ENCODE results near the gene CLSTN2.

The CLSTN2 gene

GRCh38 chr3:140078940-140079339 is 144.0 kb downstream of the CLSTN2 start:
- no peak overlapping the region for H2BK5ac ChIP-seq (ENCODE audit: low read length)
- no peak overlapping the region for H3K23ac ChIP-seq (ENCODE audit: low read depth, low read length, poor library complexity)
- H2BK15ac ChIP-seq (ENCODE audit: low read length): no peak overlapping the region
- no peak overlapping the region for H2AK5ac ChIP-seq (ENCODE audit: low read depth, low read length)
- H3K79me1 ChIP-seq (ENCODE audit: low read depth, low read length): no peaks in the 10 kb centered on the region
- H3K4me3 ChIP-seq (ENCODE audit: low read length in 2 of 2): no peak overlapping the region
- no peaks in the 10 kb centered on the region for H3K36me3 ChIP-seq (replicated peaks in 1 of 2; ENCODE audit: control insufficient read depth in 2 of 2, insufficient read depth in 2 of 2, low read length in 2 of 2)
- no peaks in the 10 kb centered on the region for H3K9me3 ChIP-seq (replicated peaks in 1 of 2; ENCODE audit: control insufficient read depth in 2 of 2, insufficient read depth in 1 of 2, low read depth in 1 of 2, low read length in 2 of 2)
- H4K8ac ChIP-seq (ENCODE audit: low read depth, low read length): no peak overlapping the region
- WGBS, 2 donors (ENCODE audit: extremely low coverage in 2 of 2, insufficient read length in 2 of 2, insufficient replicate concordance in 1 of 2): no CpG with 5 or more reads among the region's 1 CpG
- H4K91ac ChIP-seq (ENCODE audit: low read depth, low read length, poor library complexity): no peak overlapping the region
- no peak overlapping the region for H3K27ac ChIP-seq (replicated peaks; ENCODE audit: low read length)
- no peak overlapping the region for H2BK120ac ChIP-seq (ENCODE audit: low read depth, low read length)
- no peak overlapping the region for H3K4me2 ChIP-seq (ENCODE audit: insufficient read depth, low read length, poor library complexity, severe bottlenecking)
- no peak overlapping the region for H3K9ac ChIP-seq (ENCODE audit: low read depth, low read length, poor library complexity)
- DNase-seq (ENCODE audit: low spot score): no peak
- no peak overlapping the region for H2BK12ac ChIP-seq (ENCODE audit: low read length)
- H3K14ac ChIP-seq (ENCODE audit: low read length): no peak overlapping the region
- no peak overlapping the region for H3K4ac ChIP-seq (ENCODE audit: low read length)
- H2AFZ ChIP-seq (ENCODE audit: low read length): no peak overlapping the region
- no peaks in the 10 kb centered on the region for H3K27me3 ChIP-seq (ENCODE audit: control insufficient read depth in 3 of 3, insufficient read depth in 3 of 3, low read depth in 1 of 3, low read length in 3 of 3)
- no peak overlapping the region for H3K18ac ChIP-seq (ENCODE audit: low read length)
- no peaks in the 10 kb centered on the region for H3K4me1 ChIP-seq (ENCODE audit: control insufficient read depth in 2 of 2, insufficient read depth in 1 of 2, low read depth in 1 of 2, low read length in 2 of 2)

- WGBS, 2 donors (ENCODE audit: extremely low coverage in 2 of 2, insufficient read length in 2 of 2, insufficient replicate concordance in 1 of 2): no CpG with 5 or more reads among the region's 1 CpG
- Histone ChIP-seq H3K4ac (ENCODE audit: low read length) (no peak overlapping the region), H2BK12ac (ENCODE audit: low read length) (no peak overlapping the region), H2AK5ac (ENCODE audit: low read depth, low read length) (no peak overlapping the region), H3K36me3 (replicated peaks in 1 of 2; ENCODE audit: control insufficient read depth in 2 of 2, insufficient read depth in 2 of 2, low read length in 2 of 2) (no peaks in the 10 kb centered on the region), H3K27ac (replicated peaks; ENCODE audit: low read length) (no peak overlapping the region), H3K9me3 (replicated peaks in 1 of 2; ENCODE audit: control insufficient read depth in 2 of 2, insufficient read depth in 1 of 2, low read depth in 1 of 2, low read length in 2 of 2) (no peaks in the 10 kb centered on the region), H3K27me3 (ENCODE audit: control insufficient read depth in 3 of 3, insufficient read depth in 3 of 3, low read depth in 1 of 3, low read length in 3 of 3) (no peaks in the 10 kb centered on the region), H2AFZ (ENCODE audit: low read length) (no peak overlapping the region), H2BK5ac (ENCODE audit: low read length) (no peak overlapping the region), H2BK15ac (ENCODE audit: low read length) (no peak overlapping the region), H3K14ac (ENCODE audit: low read length) (no peak overlapping the region), H3K23ac (ENCODE audit: low read depth, low read length, poor library complexity) (no peak overlapping the region), H4K8ac (ENCODE audit: low read depth, low read length) (no peak overlapping the region), H3K79me1 (ENCODE audit: low read depth, low read length) (no peaks in the 10 kb centered on the region), H3K4me3 (ENCODE audit: low read length in 2 of 2) (no peak overlapping the region), H4K91ac (ENCODE audit: low read depth, low read length, poor library complexity) (no peak overlapping the region), H3K4me2 (ENCODE audit: insufficient read depth, low read length, poor library complexity, severe bottlenecking) (no peak overlapping the region), H3K18ac (ENCODE audit: low read length) (no peak overlapping the region), H3K4me1 (ENCODE audit: control insufficient read depth in 2 of 2, insufficient read depth in 1 of 2, low read depth in 1 of 2, low read length in 2 of 2) (no peaks in the 10 kb centered on the region), H2BK120ac (ENCODE audit: low read depth, low read length) (no peak overlapping the region), H3K9ac (ENCODE audit: low read depth, low read length, poor library complexity) (no peak overlapping the region)
- DNase-seq (ENCODE audit: low spot score): no peak
Observed at GRCh38 chr3:140081887-140082286, 146.9 kb downstream of the CLSTN2 start.

- Histone ChIP-seq H2BK120ac (ENCODE audit: low read depth, low read length) (no peak overlapping the region), H3K23ac (ENCODE audit: low read depth, low read length, poor library complexity) (no peak overlapping the region), H3K36me3 (replicated peaks in 1 of 2; ENCODE audit: control insufficient read depth in 2 of 2, insufficient read depth in 2 of 2, low read length in 2 of 2) (no peaks in the 10 kb centered on the region), H3K79me1 (ENCODE audit: low read depth, low read length) (no peaks in the 10 kb centered on the region), H3K14ac (ENCODE audit: low read length) (no peak overlapping the region), H2AFZ (ENCODE audit: low read length) (no peak overlapping the region), H4K8ac (ENCODE audit: low read depth, low read length) (no peak overlapping the region), H3K4me1 (ENCODE audit: control insufficient read depth in 2 of 2, insufficient read depth in 1 of 2, low read depth in 1 of 2, low read length in 2 of 2) (no peaks in the 10 kb centered on the region), H3K9me3 (replicated peaks in 1 of 2; ENCODE audit: control insufficient read depth in 2 of 2, insufficient read depth in 1 of 2, low read depth in 1 of 2, low read length in 2 of 2) (peaks cover 4% of the 10 kb centered on the region in 2 donors), H2BK15ac (ENCODE audit: low read length) (no peak overlapping the region), H3K9ac (ENCODE audit: low read depth, low read length, poor library complexity) (no peak overlapping the region), H3K4me3 (ENCODE audit: low read length in 2 of 2) (no peak overlapping the region), H3K4me2 (ENCODE audit: insufficient read depth, low read length, poor library complexity, severe bottlenecking) (no peak overlapping the region), H2AK5ac (ENCODE audit: low read depth, low read length) (no peak overlapping the region), H3K4ac (ENCODE audit: low read length) (no peak overlapping the region), H3K27me3 (ENCODE audit: control insufficient read depth in 3 of 3, insufficient read depth in 3 of 3, low read depth in 1 of 3, low read length in 3 of 3) (no peaks in the 10 kb centered on the region), H3K27ac (replicated peaks; ENCODE audit: low read length) (no peak overlapping the region), H4K91ac (ENCODE audit: low read depth, low read length, poor library complexity) (no peak overlapping the region), H2BK5ac (ENCODE audit: low read length) (no peak overlapping the region), H2BK12ac (ENCODE audit: low read length) (no peak overlapping the region), H3K18ac (ENCODE audit: low read length) (no peak overlapping the region)
- DNase-seq (ENCODE audit: low spot score): no peak
- WGBS, 2 donors (ENCODE audit: extremely low coverage in 2 of 2, insufficient read length in 2 of 2, insufficient replicate concordance in 1 of 2): no CpG with 5 or more reads among the region's 5 CpGs
Observed at GRCh38 chr3:140085001-140085400, 150.0 kb downstream of the CLSTN2 start.

GRCh38 chr3:140086642-140087041 is 151.7 kb downstream of the CLSTN2 start:
- no peaks in the 10 kb centered on the region for H3K79me1 ChIP-seq (ENCODE audit: low read depth, low read length)
- H3K27ac ChIP-seq (replicated peaks; ENCODE audit: low read length): no peak overlapping the region
- no peak overlapping the region for H2AFZ ChIP-seq (ENCODE audit: low read length)
- no CpG with 5 or more reads among the region's 1 CpG for WGBS, 2 donors (ENCODE audit: extremely low coverage in 2 of 2, insufficient read length in 2 of 2, insufficient replicate concordance in 1 of 2)
- no peak overlapping the region for H3K4me3 ChIP-seq (ENCODE audit: low read length in 2 of 2)
- no peak overlapping the region for H2BK5ac ChIP-seq (ENCODE audit: low read length)
- no peak overlapping the region for H3K4me2 ChIP-seq (ENCODE audit: insufficient read depth, low read length, poor library complexity, severe bottlenecking)
- H4K91ac ChIP-seq (ENCODE audit: low read depth, low read length, poor library complexity): no peak overlapping the region
- no peak overlapping the region for H3K23ac ChIP-seq (ENCODE audit: low read depth, low read length, poor library complexity)
- no peak overlapping the region for H3K14ac ChIP-seq (ENCODE audit: low read length)
- H3K27me3 ChIP-seq (ENCODE audit: control insufficient read depth in 3 of 3, insufficient read depth in 3 of 3, low read depth in 1 of 3, low read length in 3 of 3): no peaks in the 10 kb centered on the region
- no peak overlapping the region for H3K4ac ChIP-seq (ENCODE audit: low read length)
- H2BK12ac ChIP-seq (ENCODE audit: low read length): no peak overlapping the region
- no peak overlapping the region for H3K9ac ChIP-seq (ENCODE audit: low read depth, low read length, poor library complexity)
- DNase-seq (ENCODE audit: low spot score): no peak
- no peak overlapping the region for H4K8ac ChIP-seq (ENCODE audit: low read depth, low read length)
- H2AK5ac ChIP-seq (ENCODE audit: low read depth, low read length): no peak overlapping the region
- no peaks in the 10 kb centered on the region for H3K36me3 ChIP-seq (replicated peaks in 1 of 2; ENCODE audit: control insufficient read depth in 2 of 2, insufficient read depth in 2 of 2, low read length in 2 of 2)
- H3K9me3 ChIP-seq (replicated peaks in 1 of 2; ENCODE audit: control insufficient read depth in 2 of 2, insufficient read depth in 1 of 2, low read depth in 1 of 2, low read length in 2 of 2): peaks cover 7% of the 10 kb centered on the region in 2 donors
- no peak overlapping the region for H2BK15ac ChIP-seq (ENCODE audit: low read length)
- H3K18ac ChIP-seq (ENCODE audit: low read length): no peak overlapping the region
- H3K4me1 ChIP-seq (ENCODE audit: control insufficient read depth in 2 of 2, insufficient read depth in 1 of 2, low read depth in 1 of 2, low read length in 2 of 2): no peaks in the 10 kb centered on the region
- H2BK120ac ChIP-seq (ENCODE audit: low read depth, low read length): no peak overlapping the region

Data from neuronal stem cell (in vitro differentiated cells).